Measurements from ENCODE around the gene FRYL.

FRYL gene

DNA sequence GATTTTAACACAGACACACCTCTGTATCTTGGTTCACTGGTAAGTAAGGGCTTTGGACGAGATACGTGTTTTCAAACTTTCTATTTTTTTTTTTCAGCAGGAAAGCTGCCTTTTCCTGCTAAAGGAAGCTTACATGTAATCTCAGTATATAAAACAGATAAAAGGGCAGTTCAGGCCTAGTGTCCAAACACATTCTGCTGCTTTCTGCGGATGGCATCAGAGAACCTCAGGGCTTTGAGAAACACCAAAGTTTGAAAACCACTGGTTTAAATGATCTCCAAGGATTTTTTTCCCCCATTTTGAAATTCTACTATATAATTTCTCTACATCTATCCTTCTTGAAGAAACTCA is 214.1 kb downstream of the FRYL start:
- TF ChIP-seq CTCF (conservative IDR thresholded peaks at IDR 0.05; ENCODE audit: low read depth, low read length) = no peak
- DNase-seq (ENCODE audit: low read depth) = no peak

DNA sequence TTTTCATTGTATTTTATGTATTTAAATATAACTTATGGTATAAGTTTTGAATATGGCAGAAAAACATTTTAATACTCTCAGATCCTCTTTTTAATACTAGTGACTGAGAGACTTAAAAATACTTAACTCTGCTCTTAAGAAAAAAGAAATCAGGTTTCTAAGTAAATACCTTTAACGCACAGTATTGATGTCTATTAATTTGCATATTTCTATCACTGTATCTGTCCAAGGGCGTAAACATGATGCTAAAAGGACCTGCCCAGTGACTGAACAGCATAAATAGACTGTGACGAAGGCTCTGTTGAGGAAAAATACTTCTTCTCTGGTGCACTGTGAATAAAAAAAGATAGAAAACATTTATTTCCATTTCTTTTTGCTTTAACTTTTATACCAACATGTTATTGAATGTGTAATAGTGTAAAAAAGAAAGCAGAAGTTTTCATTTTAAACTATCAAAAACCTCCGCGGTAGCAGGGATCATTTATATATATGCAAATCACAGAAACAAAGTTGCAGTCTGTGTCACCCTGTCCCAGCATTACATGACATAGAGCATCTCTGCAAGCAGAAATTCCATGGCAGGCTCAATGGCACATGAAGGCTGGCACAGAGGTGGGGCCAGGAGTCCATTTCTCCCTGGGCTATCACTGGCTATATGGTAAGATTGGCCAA is 214.6 kb downstream of the FRYL start:
- no peak for DNase-seq (ENCODE audit: low read depth)
- no peak overlapping the region for H3K4me3 ChIP-seq (ENCODE audit: low read length)
- no peak for TF ChIP-seq CTCF (conservative IDR thresholded peaks at IDR 0.05; ENCODE audit: low read depth, low read length)

More for the DNA sequence above, 214.1 kb downstream of the FRYL start:
- H3K4me3 ChIP-seq (ENCODE audit: low read length) = no peak overlapping the region

DNA sequence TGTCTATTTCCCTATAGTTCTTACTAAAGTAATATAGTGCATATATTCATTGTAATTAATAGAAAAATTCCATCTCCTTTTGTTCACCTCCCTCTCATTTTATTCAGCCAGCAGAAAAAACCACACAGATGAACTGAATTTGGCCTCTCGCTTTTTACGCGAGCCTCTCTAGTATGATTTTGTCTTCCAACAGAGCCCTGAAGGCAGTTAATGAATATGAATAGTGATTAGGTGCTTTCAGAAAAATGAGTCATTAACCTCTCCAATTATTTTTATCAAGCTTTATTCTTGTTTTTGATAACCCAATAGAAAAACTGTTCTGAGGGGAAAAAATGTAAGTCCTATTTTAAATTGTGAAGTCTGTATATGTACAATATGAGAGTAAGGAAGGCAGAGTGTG is 215.9 kb downstream of the FRYL start:
- TF ChIP-seq CTCF (conservative IDR thresholded peaks at IDR 0.05; ENCODE audit: low read depth, low read length) = no peak
- no peak for DNase-seq (ENCODE audit: low read depth)
- H3K4me3 ChIP-seq (ENCODE audit: low read length) = no peak overlapping the region

DNA sequence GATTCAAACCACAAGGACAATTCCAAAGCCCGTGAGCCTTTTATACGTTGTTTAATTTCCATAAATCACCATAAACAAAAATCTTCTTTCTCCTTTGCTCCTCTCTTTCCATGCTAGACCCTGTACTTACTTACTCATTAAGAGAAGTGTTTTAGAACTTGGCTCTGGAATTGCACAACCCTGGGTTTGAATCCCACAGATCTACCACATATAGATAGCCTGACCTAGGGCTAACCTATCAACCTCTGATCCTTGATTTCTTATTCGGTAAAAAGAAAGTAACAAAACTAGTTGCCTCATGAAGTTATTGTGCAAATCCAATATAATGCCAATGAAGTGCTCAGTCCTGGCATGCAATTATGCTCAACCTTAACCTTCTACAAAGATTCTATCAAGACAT is 221.3 kb downstream of the FRYL start:
- H3K4me3 ChIP-seq (ENCODE audit: low read length) = no peak overlapping the region
- no peak for TF ChIP-seq CTCF (conservative IDR thresholded peaks at IDR 0.05; ENCODE audit: low read depth, low read length)
- no peak for DNase-seq (ENCODE audit: low read depth)

DNA sequence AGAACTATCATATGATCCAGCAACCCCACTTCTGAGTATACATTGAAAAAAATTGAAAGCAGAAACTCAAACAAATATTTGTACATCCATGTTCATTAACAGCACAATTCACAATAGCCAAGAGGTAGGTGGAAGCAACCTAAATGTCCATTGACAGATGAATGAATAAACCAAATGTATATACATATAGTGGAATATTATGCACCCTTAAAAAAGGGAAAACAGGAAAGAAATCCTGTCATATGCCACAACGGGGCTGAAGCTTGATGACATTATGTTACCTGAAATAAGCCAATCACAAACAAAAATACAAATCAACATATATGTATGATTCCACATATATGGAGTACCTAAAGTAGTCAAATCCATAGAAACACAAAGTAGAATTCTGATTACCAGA is 222.1 kb downstream of the FRYL start:
- no peak for DNase-seq (ENCODE audit: low read depth)
- TF ChIP-seq CTCF (conservative IDR thresholded peaks at IDR 0.05; ENCODE audit: low read depth, low read length) = no peak
- H3K4me3 ChIP-seq (ENCODE audit: low read length) = no peak overlapping the region

DNA sequence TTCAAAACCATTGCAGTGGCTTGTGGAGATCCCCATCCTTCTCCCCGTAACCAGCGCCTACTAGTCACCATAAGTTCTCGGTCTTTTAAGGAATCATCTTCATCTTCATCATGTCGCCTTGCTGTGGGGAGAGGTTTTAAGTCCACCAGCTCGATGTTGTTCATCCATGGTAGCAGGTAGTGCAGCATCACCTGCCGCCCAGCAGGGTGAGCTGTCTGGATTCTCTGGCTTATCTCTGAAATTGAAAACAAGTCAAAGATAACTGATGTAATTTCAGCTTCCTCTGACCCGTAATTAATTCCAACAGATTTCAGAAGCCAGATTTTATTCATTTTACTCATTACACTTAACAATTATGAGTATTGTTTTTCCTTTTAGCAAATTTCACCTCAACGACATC is 222.6 kb downstream of the FRYL start:
- no peak overlapping the region for H3K4me3 ChIP-seq (ENCODE audit: low read length)
- DNase-seq (ENCODE audit: low read depth) = no peak
- TF ChIP-seq CTCF (conservative IDR thresholded peaks at IDR 0.05; ENCODE audit: low read depth, low read length) = peak; percentile 44

- TF ChIP-seq CTCF (conservative IDR thresholded peaks at IDR 0.05; ENCODE audit: low read depth, low read length) = no peak
- no peak for DNase-seq (ENCODE audit: low read depth)
- no peak overlapping the region for H3K4me3 ChIP-seq (ENCODE audit: low read length)
Observed at GRCh38 chr4:48556268-48556667, 223.8 kb downstream of the FRYL start.

Measured in retinal pigment epithelial cell (primary cell).